Superior temporal gyrus (tissue), 1 donor: ENCODE measurements around the gene E4F1.
A peak's percentile ranks its signal among the peaks of the same experiment; 100 is the strongest.

Source experiments
- DNase-seq: peaks from one replicate; pipeline ENCODE4 v3.0.0-alpha.2; 2016; ENCODE audit errors: extremely low spot score

Gene E4F1

GRCh38 chr16:2206780-2207433 lies 16.5 kb upstream of the E4F1 start:
- no peak for DNase-seq

- no peak for DNase-seq
Measured at GRCh38 chr16:2207872-2208271, 15.5 kb upstream of the E4F1 start.

DNA sequence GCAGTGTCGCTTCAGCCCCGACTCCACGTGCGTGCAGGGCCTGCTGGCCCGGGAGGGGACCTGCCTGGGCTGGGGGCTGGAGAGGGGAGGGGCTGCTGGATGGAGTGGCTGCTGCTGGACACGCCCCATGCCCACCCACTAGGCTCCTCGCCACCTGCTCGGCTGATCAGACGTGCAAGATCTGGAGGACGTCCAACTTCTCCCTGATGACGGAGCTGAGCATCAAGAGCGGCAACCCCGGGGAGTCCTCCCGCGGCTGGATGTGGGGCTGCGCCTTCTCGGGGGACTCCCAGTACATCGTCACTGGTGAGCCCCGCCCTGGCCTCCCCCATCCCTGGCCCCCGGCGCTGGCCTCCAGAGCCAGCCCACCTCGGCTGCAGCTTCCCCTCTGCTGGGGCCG lies 15.1 kb upstream of the E4F1 start:
- DNase-seq: no peak

DNA sequence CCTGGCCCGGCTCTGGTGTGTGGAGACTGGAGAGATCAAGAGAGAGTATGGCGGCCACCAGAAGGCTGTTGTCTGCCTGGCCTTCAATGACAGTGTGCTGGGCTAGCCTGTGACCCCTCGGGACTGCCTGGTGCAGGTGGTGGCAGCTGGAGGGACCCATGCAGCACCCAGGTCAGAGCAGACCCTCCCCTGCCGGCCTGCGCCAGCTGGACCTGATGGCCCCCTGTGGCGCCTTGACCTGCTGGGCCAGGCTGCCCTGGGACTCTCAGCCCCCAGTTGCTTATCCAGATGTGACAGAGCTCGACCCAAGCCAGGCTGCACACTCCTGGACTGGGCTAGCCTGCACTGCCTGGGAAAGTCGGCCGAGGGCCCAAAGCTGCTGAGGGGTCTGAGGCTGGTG lies 14.6 kb upstream of the E4F1 start:
- no peak for DNase-seq

DNA sequence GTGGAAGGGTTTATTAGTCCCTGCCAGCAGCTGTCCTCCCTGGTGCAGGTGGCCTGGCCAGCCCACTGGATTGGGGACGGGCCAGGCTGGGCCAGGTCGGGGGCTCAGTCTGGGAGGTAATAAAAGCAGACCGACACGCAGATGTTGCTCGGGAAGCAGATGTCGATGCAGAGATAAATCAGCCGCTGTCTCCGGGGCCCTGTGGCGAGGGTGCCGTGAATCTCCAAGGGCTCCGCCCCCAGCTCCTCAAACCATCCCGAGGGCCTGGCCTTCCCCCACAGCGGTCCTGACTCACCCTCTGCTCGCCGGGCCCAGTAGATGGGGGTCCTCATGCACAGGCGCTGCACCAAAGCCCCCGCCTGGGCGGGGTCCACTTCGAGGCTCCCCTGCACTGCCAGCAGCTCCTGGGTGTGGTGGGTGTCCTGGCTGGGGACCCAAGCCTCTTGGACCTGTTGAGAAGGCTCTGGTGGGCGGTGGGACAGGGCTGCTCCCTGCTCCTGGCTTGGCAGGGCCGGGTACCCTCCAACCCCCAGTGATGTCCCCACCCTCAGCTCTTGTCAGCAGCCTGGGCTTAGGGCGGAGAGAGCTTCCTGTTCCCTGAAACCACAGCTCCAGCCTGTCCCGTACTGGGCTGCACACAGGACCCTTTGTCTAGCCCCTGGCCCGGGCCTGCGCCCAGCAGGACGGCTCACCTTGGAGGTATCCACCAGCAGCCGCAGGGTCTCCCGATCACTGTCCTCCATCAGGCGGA lies 14.0 kb upstream of the E4F1 start:
- no peak for DNase-seq

GRCh38 chr16:2210009-2210332 lies 13.4 kb upstream of the E4F1 start:
- DNase-seq: no peak

DNA sequence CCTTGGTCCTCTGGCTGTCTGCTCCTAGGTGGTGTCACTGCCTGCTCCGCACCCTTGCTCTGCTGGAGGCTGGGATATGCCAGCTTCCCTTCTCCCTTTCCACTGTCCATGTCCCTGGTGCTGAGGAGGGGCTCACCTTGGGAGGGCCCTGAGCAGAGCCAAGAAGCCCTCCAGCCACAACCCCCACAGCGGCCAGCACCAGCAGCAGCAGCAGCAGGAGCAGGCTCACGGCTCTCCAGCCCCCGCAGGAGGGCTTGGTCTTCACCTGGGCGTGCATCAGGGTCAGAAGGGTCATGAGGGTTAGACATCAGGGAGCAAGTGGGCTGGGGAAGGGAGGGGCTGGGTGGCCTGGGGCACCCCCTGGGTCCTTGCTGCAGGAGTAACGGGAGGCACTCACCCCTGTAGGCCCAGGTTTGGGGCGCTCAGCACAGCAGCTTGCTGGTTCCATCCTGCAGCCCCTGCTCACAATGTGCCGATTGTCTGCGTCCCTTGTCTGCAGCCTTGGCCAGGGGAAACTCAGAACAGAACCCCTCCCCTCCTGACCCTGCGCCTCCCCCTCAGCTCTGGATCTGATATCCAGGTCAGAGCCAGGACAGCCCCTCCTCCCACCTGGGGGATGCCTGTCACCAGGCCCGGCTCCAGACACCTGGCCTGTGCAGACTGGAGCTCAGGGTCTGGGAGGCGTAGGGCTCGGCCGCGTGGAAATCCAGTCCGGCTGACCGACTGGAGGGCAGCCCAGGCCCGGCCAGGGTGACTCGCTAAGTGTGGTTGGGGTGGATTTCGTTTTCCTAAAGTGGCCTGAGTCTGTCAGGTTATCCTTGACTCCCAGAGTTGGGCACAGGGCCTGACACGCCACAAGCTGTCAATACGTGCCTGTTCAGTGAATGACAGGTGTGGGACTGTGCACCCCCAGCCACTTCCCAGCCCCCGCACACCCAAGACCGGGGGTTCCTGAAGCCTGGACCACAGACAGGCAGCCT lies 12.7 kb upstream of the E4F1 start, which contains the start of gene BRICD5:
TSS of gene BRICD5 (minus strand) at position 478 of the 980 bp plus-strand sequence. CDS start at position 448, 30 bp downstream.
- no peak for DNase-seq

DNA sequence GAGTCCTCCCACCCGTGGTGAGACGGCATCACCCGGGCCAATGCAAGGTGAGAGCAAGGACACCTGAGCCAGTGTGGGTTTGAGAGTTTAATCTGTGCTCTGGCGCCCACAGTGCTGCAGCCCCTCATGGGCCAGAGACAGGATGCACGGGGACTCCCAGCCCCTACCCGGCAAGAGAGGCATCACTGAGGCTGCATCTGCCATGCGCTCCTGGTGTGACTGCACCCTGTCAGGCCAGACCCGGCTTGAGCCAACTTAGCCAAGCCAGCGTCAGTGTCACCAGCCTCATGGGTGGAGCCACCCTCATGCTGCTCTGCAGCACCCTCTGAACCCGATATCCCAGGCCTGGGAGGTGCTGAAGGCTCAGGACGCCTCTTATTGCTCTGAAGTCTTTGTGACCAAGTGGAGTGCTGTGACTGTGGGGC lies 11.5 kb upstream of the E4F1 start:
- DNase-seq: no peak

DNA sequence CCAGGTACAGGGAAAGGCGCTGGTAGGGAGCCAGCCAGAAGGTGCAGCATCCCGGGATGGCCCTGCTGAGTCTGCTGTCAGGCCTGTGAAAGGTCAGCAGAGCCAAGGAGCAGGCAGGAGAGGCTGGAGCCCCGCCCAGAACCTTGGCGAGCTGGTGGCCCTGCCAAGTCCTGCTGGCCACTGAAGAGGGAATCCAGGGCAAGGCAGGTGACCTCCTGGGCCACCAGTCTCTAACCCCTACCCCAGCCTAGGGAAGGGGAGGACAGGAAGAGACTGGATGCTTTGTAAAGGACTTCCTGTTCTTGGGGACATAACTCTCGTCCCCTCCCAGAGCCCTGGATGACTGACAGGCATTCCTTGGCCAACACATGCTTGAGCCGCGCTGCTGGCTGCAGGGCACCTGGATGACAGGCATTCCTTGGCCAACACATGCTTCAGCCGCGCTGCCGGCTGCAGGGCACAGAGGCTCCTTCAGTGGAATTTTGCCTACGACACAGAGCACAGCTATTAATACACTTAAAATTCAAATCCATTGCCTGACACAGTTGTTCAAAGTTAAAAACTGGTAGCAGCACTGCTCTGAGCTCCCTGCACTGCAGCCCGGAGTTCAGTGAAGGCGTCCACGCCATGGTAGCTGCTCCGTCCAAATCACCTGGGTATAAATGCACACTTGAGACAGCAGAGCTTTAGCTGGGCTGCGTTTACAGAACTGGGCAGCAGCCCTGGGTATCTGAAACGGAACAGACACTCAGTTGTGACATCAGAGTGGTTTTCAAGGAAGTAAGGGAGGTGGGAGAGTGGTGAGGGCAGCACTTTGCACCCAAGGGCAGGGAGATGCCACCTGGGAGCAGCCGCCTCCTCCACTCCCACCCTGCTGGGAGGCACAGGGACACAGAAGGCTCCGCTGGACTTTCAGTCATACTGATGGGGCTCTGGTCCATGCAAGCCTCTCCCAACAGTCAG lies 10.7 kb upstream of the E4F1 start:
- DNase-seq: no peak

GRCh38 chr16:2213817-2214718 lies 9.3 kb upstream of the E4F1 start:
- peak; percentile 12 for DNase-seq

- no peak for DNase-seq
Measured at GRCh38 chr16:2214719-2214968, 8.7 kb upstream of the E4F1 start, which contains the start of gene PGP. Gene PGP, minus strand, starts transcription at chr16:2214840. Its CDS starts 63 bp downstream, at chr16:2214777.

DNA sequence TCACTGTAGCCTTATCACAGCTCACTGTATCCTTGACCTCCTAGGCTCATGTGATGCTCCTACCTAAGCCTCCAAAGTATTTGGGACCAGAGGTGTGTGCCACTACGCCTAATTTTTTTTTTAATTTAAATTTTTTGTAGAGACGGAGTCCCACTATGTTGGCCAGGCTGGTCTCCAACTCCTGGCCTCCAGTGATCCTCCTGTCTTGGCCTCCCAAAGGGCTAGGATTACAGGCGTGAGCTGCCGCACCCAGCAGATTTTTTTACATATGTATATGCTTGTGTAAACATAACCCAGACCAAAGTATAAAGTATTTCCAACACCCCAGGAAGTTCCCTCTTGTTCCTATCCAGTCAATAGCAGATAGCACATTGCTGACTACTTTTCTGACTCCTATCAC lies 7.1 kb upstream of the E4F1 start:
- DNase-seq: no peak

DNA sequence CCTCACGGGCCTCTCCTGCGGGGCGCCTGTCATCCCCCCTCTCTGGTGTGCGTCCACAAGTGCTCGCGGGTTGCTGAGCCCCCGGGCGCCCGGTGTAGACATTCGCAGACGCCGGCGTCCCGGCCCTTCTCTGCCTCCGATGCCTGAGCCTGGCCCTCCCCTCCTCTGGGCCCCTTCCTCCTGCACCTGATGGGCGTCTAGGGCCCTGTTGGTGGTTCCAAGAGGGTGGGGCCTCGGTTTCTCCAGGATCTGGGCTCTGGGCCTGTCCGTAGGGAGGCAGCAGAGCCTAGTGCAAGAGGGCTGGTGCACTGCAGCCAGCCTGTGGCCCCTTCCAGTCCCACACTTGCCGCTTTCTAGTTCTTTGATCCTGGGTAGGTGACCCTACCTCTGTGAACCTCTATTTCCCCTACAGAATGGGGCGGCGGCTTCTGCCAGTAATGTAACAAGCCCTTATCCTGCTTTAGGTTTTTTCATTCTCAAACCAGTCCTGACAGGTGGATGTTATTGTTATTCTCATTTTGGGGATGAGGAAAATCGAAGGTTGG lies 623 bp downstream of the E4F1 start:
- no peak for DNase-seq

GRCh38 chr16:2226245-2226793 lies 2.9 kb downstream of the E4F1 start:
- DNase-seq: no peak

DNA sequence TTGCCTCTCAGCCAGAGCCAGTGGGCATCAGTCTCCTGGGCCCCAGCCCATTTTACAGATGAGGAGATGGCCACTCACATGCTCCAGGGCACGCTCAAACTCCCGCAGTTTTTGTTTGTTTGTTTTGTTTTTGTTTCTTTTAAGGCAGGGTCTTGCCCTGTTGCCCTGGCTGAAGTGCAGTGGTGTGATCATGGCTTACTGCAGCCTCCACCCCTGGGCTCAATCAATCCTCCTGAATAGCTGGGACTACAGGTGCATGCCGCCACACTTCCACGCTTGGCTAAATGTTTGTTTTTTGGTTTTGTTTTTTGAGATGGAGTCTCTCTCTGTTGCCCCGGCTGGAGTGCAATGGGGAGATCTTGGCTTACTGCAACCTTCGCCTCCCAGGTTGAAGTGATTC lies 3.5 kb downstream of the E4F1 start:
- DNase-seq: no peak

DNA sequence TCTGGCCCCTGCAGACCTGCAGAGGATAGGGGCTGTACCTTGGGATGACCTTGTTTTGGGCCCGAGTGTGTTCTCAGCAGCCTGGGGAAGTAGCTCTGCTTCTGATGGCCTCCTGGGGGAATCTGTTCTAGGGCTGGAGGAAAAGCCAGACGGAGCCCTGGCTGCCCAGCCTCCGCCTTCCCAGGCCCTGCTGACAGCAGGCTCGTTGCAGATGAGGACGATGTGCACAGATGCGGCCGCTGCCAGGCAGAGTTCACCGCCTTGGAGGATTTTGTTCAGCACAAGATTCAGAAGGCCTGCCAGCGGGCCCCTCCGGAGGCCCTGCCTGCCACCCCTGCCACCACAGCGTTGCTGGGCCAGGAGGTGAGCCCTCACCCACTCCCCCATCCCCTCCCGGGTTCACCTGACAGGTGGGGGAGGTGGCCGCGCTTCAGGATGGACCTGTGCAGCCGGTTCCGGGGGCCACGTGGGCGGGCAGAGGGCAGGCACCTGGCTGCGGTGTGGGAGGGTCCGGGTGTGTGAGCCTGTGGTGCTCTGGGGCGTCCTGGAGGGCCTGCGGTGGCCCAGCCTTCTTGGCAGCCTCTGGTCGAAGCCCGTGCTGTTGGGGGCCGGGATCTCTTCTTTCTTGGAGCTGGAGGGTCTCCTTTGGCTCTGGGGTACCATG lies 4.9 kb downstream of the E4F1 start:
- no peak for DNase-seq

GRCh38 chr16:2229091-2229490 lies 5.7 kb downstream of the E4F1 start:
- DNase-seq: no peak

DNA sequence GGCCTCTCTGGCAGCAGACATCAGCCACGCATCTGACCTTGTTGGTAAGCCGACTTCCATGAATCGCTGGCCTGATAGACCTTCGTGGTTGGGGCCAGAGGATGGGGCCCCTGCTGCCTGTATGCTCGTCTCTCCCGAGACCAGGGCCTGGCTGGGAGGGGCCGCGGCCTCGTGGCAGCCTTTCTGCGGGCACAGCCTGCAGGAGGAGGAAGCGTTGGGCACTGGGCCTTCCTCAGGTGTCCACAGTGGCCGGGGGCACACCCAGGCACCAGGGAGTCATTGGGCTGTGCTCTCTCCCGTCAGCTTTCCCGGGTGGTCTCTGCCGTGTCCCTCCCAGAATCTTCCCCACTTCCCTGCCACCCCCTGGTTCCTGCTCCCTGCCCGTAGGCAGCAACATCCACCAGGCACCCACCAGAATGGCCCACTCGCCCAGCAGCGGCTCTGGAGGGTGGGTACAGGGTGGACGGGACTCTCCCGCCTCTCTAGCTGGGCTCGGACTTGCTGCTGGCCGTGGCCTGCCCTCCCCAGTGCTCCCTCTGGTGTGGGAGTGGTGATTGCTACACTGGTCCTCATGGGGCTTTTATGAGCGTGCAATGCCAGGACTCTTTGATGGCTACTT lies 6.3 kb downstream of the E4F1 start:
- no peak for DNase-seq

- DNase-seq: no peak
Measured at GRCh38 chr16:2230376-2230775, 7.0 kb downstream of the E4F1 start.
